MG63 (cell line): ENCODE results near the gene DGKB. TPM values are rescaled to one million over a fixed set of nuclear protein-coding genes. Genes with fewer than 3 reads are reported as not detected.

Experiments used
- DNase-seq: peaks from one replicate; pipeline ENCODE4 v3.0.0-alpha.2; 2020
- H3K27me3 ChIP-seq: fragments of 250-450 bp; sonication (Bioruptor Pico); 2 replicates; pipeline ENCODE4 v1.5.1; 2020; ENCODE audit warnings: mild to moderate bottlenecking, moderate library complexity
- H3K36me3 ChIP-seq: fragments of 250-450 bp; sonication (Bioruptor Pico); 2 replicates; pipeline ENCODE4 v1.5.1; 2020; ENCODE audit warnings: mild to moderate bottlenecking, moderate library complexity
- H3K4me3 ChIP-seq: fragments of 250-450 bp; sonication (Bioruptor Pico); 2 replicates; pipeline ENCODE4 v1.5.1; 2020; ENCODE audit warnings: mild to moderate bottlenecking, moderate library complexity
- H3K9me3 ChIP-seq: fragments of 250-450 bp; sonication (Bioruptor Pico); 2 replicates; pipeline ENCODE4 v1.5.1; 2020; ENCODE audit warnings: mild to moderate bottlenecking, moderate library complexity
- total RNA-seq: library from RNA; depleted of rRNA; stranded (reverse); fragments of >200 nt; shearing (Covaris generic); gene quantifications from 2 replicates; pipeline ENCODE4 v1.2.3, GENCODE V29; 2014; ENCODE audit warnings: low replicate concordance

The DGKB gene
- total RNA-seq, 1 experiment from 2014 or later = not detected

DNA sequence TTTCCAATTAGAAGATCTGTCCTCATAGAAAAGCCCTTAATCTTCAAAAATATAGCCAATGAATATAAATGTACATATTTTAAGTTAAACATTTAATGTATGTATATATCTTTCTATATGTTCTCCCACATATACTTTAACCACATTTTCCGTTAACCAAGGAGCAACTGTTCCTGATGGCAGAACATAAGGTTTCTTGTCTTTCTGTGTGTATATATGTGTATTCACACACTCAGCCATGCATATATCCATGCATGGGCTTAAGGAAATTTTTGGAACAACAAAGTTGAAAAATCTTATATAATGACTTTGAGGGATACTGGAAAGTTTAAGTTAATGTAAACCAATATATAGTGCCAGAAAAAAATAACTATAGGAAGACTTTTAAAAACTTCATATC is 274.0 kb downstream of the DGKB start:
- DNase-seq = no peak
- no peaks in the 10 kb centered on the region for H3K36me3 ChIP-seq
- no peaks in the 10 kb centered on the region for H3K9me3 ChIP-seq
- H3K4me3 ChIP-seq = no peak overlapping the region
- no peaks in the 10 kb centered on the region for H3K27me3 ChIP-seq

DNA sequence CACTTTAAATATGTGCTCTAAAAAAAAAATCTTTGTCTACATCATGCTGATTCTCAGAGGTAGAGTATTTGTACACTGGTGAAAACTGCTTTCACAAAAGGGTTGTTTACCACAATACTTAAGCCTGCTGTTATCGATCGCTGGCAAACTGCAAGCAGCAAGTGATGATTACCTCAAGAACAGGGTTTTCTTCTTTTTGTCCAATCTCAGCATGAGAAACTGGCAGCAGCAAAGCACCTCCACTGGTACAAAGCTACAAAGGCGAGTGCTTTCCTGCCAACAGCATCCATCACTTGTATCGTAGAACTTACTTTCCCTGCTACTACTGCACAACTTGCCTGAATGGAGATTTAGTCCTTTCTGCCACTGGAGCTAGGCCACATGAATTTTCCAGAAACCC is 276.5 kb downstream of the DGKB start:
- H3K36me3 ChIP-seq = no peaks in the 10 kb centered on the region
- DNase-seq = no peak

DNA sequence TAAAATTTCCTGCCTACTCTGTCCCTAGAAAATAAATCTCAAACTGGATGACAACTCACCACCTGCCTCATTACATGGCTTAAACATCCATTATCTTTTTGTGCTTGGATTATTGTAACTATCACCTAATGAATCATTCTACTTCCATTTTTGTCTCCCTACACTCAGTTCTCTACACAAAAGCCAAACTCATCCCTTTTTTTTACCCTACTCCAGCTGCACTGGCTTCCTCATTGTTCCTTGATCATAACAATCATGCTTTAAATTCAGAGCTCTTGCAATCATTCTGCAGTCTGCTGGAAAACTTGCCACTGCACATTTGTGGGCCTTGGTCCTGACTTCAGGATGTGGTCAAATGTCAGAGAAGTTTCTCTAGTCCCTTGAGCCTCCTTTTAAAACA is 280.0 kb downstream of the DGKB start:
- DNase-seq = no peak
- H3K4me3 ChIP-seq = no peak overlapping the region
- no peaks in the 10 kb centered on the region for H3K36me3 ChIP-seq
- H3K27me3 ChIP-seq = no peaks in the 10 kb centered on the region
- H3K9me3 ChIP-seq = no peaks in the 10 kb centered on the region

More for the DNA sequence above, 276.5 kb downstream of the DGKB start:
- H3K4me3 ChIP-seq = no peak overlapping the region
- H3K9me3 ChIP-seq = no peaks in the 10 kb centered on the region
- no peaks in the 10 kb centered on the region for H3K27me3 ChIP-seq

- H3K27me3 ChIP-seq = no peaks in the 10 kb centered on the region
- H3K4me3 ChIP-seq = no peak overlapping the region
- DNase-seq = no peak
- H3K36me3 ChIP-seq = no peaks in the 10 kb centered on the region
- no peaks in the 10 kb centered on the region for H3K9me3 ChIP-seq
Observed at GRCh38 chr7:14606101-14606500, 296.4 kb downstream of the DGKB start.

- Histone ChIP-seq H3K36me3 (no peaks in the 10 kb centered on the region), H3K4me3 (no peak overlapping the region), H3K9me3 (no peaks in the 10 kb centered on the region), H3K27me3 (no peaks in the 10 kb centered on the region)
- DNase-seq = peak; percentile 83
Observed at GRCh38 chr7:14604606-14605005, 297.9 kb downstream of the DGKB start.

GRCh38 chr7:14602851-14603250 is 299.7 kb downstream of the DGKB start:
- no peak for DNase-seq
- Histone ChIP-seq H3K36me3 (no peaks in the 10 kb centered on the region), H3K9me3 (no peaks in the 10 kb centered on the region), H3K4me3 (no peak overlapping the region), H3K27me3 (no peaks in the 10 kb centered on the region)

DNA sequence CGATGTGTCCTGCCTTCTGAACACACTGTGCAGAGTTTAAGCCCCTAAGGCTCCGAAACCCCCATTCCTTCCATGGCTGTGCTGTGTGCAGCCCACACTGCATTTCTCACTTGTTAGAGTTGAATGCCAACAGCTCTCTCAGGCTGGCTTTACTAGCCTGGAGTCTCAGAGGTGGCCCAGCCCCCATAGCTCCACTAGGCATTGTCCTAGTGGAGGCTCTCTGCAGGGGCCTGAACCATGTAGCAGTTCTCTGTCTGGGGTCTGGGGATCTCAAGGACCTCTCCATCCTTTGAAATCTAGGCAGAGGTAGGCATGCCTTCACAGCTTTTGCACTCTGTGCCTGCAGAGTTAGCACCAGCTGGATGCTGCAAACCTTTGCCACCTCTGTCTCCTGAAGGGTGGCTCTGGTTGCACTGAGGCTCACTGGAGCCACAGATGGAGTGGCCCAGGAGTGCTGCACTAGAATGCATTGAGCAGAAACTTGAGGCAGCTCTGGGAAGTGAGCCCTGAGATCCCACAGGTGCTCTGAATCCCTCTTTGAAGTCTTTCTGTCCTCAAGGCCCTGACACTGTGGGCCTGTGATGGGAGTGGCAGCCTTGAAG is 301.7 kb downstream of the DGKB start:
- Histone ChIP-seq H3K36me3 (no peaks in the 10 kb centered on the region), H3K27me3 (no peaks in the 10 kb centered on the region), H3K4me3 (no peak overlapping the region), H3K9me3 (no peaks in the 10 kb centered on the region)
- DNase-seq = no peak

GRCh38 chr7:14598978-14599377 is 303.6 kb downstream of the DGKB start:
- Histone ChIP-seq H3K9me3 (no peaks in the 10 kb centered on the region), H3K27me3 (no peaks in the 10 kb centered on the region), H3K36me3 (no peaks in the 10 kb centered on the region), H3K4me3 (no peak overlapping the region)
- DNase-seq = peak; percentile 18

GRCh38 chr7:14596421-14596820 is 306.1 kb downstream of the DGKB start:
- Histone ChIP-seq H3K27me3 (no peaks in the 10 kb centered on the region), H3K4me3 (no peak overlapping the region), H3K9me3 (no peaks in the 10 kb centered on the region), H3K36me3 (no peaks in the 10 kb centered on the region)
- no peak for DNase-seq

- no peaks in the 10 kb centered on the region for H3K27me3 ChIP-seq
Observed at GRCh38 chr7:14590206-14590605, 312.3 kb downstream of the DGKB start.

GRCh38 chr7:14585232-14585631 is 317.3 kb downstream of the DGKB start:
- no peaks in the 10 kb centered on the region for H3K36me3 ChIP-seq
- peaks cover 7% of the 10 kb centered on the region for H3K9me3 ChIP-seq
- no peaks in the 10 kb centered on the region for H3K27me3 ChIP-seq
- no peak overlapping the region for H3K4me3 ChIP-seq
- DNase-seq = no peak

More at GRCh38 chr7:14590206-14590605, 312.3 kb downstream of the DGKB start:
- no peaks in the 10 kb centered on the region for H3K36me3 ChIP-seq
- no peak for DNase-seq
- no peak overlapping the region for H3K4me3 ChIP-seq
- peaks cover 7% of the 10 kb centered on the region for H3K9me3 ChIP-seq

DNA sequence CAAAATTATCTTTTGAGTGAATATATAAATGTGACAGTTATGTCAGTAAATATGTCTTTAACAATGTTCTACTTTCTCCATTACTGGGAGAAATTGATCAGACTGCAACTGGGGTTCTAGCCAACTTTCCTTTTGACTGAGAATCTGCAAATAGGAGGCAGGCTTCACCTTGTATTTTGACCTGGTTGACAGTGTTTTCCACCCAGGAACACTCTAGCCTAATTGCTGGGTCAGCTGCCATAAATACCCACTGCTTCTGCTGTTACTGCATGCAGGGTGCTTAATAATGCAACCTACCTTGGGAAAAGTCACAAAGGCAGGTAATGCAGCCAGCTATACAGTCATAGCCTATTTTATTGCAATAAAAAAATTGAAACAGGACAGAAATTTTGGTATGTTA is 319.0 kb downstream of the DGKB start:
- Histone ChIP-seq H3K9me3 (peaks cover 7% of the 10 kb centered on the region), H3K4me3 (no peak overlapping the region), H3K27me3 (no peaks in the 10 kb centered on the region), H3K36me3 (no peaks in the 10 kb centered on the region)
- no peak for DNase-seq

DNA sequence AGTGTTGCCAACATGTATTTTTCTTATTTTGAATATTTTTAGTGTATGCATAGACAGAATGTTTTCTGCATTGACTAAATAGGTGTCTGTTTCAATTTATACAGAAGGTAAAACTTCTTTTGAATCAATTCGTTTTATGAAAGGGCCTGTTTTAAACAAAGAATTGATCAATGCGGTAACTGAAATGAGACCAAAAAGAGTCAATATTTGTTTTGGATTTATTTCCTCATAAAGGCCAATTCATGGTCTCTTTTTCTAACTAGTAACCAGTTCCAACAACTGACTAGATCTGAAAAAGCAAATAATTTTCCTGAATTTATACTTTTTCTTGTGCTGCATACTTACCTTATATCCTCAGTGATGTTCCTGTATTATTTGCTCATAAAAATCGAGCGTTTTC is 320.5 kb downstream of the DGKB start:
- peaks cover 7% of the 10 kb centered on the region for H3K9me3 ChIP-seq
- no peak for DNase-seq
- H3K4me3 ChIP-seq = no peak overlapping the region
- H3K36me3 ChIP-seq = no peaks in the 10 kb centered on the region
- H3K27me3 ChIP-seq = no peaks in the 10 kb centered on the region

DNA sequence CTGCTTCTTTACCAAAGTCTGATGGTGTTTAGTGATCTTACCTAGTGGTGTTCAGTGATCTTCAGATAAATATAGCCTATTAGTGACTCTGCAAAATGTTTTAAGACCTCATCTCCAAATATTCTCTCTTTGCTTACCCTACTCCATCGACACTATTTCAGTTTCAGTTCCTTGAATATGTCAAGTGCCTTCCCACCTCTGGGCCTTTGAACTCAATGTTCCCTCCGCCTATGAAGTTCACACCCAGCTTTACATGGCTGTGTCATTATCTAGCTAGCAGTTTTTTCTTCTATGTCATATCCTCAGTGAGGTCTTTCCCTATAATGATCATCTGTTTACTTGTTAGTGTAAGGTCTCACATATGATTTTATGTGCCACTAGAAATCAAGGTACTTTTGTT is 322.6 kb downstream of the DGKB start:
- no peak overlapping the region for H3K4me3 ChIP-seq
- H3K9me3 ChIP-seq = no peaks in the 10 kb centered on the region
- no peaks in the 10 kb centered on the region for H3K27me3 ChIP-seq
- DNase-seq = no peak
- no peaks in the 10 kb centered on the region for H3K36me3 ChIP-seq

DNA sequence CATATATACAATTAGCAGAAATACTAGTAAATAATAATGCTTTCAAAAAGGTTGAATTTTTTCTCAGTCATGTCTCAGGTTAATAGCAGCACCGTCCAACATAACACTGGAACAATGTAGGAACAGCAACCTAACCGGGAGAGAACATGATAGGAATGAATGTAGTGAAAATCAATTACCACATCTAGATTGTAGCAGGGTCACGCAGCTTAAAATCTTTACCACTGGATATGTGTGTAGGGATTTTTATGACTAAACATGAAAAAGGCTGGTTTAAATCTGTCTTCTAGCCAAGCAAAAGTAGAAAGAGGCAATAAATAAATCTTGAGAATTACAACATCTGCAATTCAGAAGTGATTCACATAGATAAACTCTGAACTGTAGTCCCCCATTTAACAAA is 326.0 kb downstream of the DGKB start:
- DNase-seq = no peak
- Histone ChIP-seq H3K36me3 (no peaks in the 10 kb centered on the region), H3K27me3 (no peaks in the 10 kb centered on the region), H3K4me3 (no peak overlapping the region), H3K9me3 (no peaks in the 10 kb centered on the region)

DNA sequence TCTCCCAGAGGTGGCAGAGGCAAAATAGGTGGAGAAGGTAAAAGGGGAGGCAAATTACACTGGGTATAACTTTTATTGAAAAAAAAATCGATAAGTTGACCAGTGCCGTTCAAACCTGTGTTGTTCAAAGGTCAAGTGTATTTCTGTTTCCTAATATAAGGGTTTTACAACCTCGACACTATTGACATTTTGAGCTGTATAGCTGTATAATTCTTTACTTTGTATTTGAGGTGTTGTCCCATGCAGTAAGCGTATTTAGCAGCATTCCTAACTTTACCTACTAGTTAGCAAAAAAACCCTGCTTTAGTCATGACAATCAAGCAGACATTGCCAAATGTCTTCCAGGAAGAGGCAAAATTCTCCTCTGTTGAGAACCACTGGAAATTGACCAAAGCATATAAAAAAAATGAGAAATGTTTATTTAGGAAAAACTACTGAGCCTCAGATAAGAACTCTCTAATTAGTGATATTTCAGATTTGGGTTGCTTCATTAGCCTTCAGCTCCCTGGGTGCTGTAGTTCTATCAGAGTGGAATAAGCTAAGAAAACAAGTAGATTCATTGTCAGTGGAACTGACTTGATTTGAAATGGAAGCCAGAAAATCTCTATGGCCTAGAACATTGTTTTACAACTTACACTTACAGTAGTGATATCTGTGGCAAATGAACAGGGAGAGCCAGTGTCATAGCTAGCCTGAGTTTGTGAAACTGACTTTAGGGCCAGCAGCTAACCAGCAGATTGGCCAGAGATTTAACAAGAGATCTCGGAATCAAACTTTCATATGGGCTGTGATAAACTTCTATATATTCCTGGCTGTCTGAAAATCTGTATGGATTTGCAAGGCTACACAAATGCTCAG is 331.6 kb downstream of the DGKB start:
- H3K9me3 ChIP-seq = no peaks in the 10 kb centered on the region
- no peaks in the 10 kb centered on the region for H3K36me3 ChIP-seq
- no peak overlapping the region for H3K4me3 ChIP-seq
- no peaks in the 10 kb centered on the region for H3K27me3 ChIP-seq
- no peak for DNase-seq

- no peaks in the 10 kb centered on the region for H3K9me3 ChIP-seq
- no peak for DNase-seq
Observed at GRCh38 chr7:14552060-14552459, 350.5 kb downstream of the DGKB start.

DNA sequence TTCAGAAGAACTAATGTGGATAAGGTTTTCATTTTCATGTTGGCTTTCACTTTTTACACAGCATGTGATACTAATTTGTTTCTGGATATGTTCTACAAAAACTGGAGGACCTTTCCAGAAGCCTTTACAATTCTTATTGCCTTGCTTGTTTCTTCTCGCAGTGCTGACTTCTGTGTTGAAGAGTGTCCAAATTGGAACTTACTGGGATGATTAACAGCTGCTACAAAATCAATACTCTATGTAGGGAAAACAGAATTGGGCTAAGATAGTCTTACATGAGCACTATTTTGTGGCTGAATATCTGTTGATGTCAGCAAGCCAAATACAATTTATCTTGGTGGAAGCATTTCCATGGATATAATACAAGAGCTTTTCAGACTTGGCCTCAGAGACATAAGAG is 351.2 kb downstream of the DGKB start:
- no peak for DNase-seq

More at GRCh38 chr7:14552060-14552459, 350.5 kb downstream of the DGKB start:
- Histone ChIP-seq H3K36me3 (no peaks in the 10 kb centered on the region), H3K27me3 (no peaks in the 10 kb centered on the region), H3K4me3 (no peak overlapping the region)

More for the DNA sequence above, 351.2 kb downstream of the DGKB start:
- H3K36me3 ChIP-seq = no peaks in the 10 kb centered on the region
- no peaks in the 10 kb centered on the region for H3K9me3 ChIP-seq
- H3K27me3 ChIP-seq = no peaks in the 10 kb centered on the region
- H3K4me3 ChIP-seq = no peak overlapping the region
